Right lobe of liver (tissue), 6 donors: ENCODE data around the gene RSPH6A. TPM values are rescaled to one million over a fixed set of nuclear protein-coding genes. Genes with fewer than 3 reads are reported as not detected.

Source experiments
- ATAC-seq, 4 donors: fragments of 200-7000 bp; cut with Tn5 transposase; one replicate each; pipeline ENCODE4 v1.9.1; 2020; ENCODE audit warnings: mild to moderate bottlenecking in 4 of 4, moderate library complexity in 4 of 4
- DNase-seq, 3 donors: peaks; one replicate each; pipeline ENCODE4 v3.0.0-alpha.2; 2020
- H3K27ac ChIP-seq, 3 donors: fragments of 200-600 bp; one replicate each; pipeline ENCODE4 v1.8.0; 2022
- H3K27me3 ChIP-seq, 2 donors: fragments of 200-600 bp; one replicate each; pipeline ENCODE4 v1.8.0; 2022
- H3K36me3 ChIP-seq, 4 donors: fragments of 200-600 bp; sonication (generic) in 1 of 4; one replicate each; pipeline versions ENCODE4 v1.5.1 to v1.8.0; 2017 to 2022; ENCODE audit warnings: control low read depth in 1 of 4
- H3K4me1 ChIP-seq, 4 donors: fragments of 200-600 bp; sonication (generic) in 1 of 4; one replicate each; pipeline versions ENCODE4 v1.5.1 to v1.8.0; 2017 to 2022; ENCODE audit warnings: control low read depth in 1 of 4
- H3K4me3 ChIP-seq, 3 donors: fragments of 200-600 bp; one replicate each; pipeline ENCODE4 v1.8.0; 2022
- H3K9me3 ChIP-seq, 4 donors: fragments of 200-600 bp; sonication (generic) in 1 of 4; one replicate each; pipeline versions ENCODE4 v1.5.1 to v1.8.0; 2017 to 2022; ENCODE audit warnings: control low read depth in 1 of 4
- CTCF ChIP-seq, 4 donors: fragments of 200-600 bp in 3 of 4; fragments of 450-650 bp in 1 of 4; IDR thresholded peaks; one replicate each; pipeline versions ENCODE4 v1.5.1 to v1.8.0; 2016 to 2022; ENCODE audit warnings: antibody characterized with exemption in 4 of 4, mild to moderate bottlenecking in 2 of 4
- POLR2A ChIP-seq: fragments of 450-650 bp; IDR thresholded peaks from one replicate; pipeline ENCODE4 v1.6.1; 2017; ENCODE audit warnings: antibody characterized with exemption, mild to moderate bottlenecking
- WGBS: methylation state at CpG from one replicate; pipeline ENCODE4 v1.1.6; 2018; ENCODE audit warnings: low coverage, low lambda C conversion rate; ENCODE audit not compliant: insufficient coverage; ENCODE audit errors: missing lambda C conversion rate; 5-methylcytosine and 5-hydroxymethylcytosine counted together
- intact Hi-C, 2 donors: fragments of 100-400 bp; cut with DNase I; formaldehyde crosslinking; loops; one replicate each; pipeline versions ENCODE4 v1.11.2 to v1.14.1; 2022
- total RNA-seq, 6 experiments: library from RNA; depleted of rRNA in 2 of 6; stranded (reverse); fragments of >200 nt in 2 of 6; fragmentation: NEBNext Ultra II Directional in 3 of 6; extraction: Animal tissue kit (Norgen Biotek cat#: 25700) in 3 of 6; gene quantifications; one replicate each; pipeline versions ENCODE4 v1.1.0 to v1.2.4, GENCODE V29; 2016 to 2023
- donor health status: DM: no; HTN: yes; CAD: no.
- donor health status: DM: no; HTN: no; CAD: no.
- donor health status: DM: no; HTN: no; CAD: no.
- donor health status: DM: no; HTN: yes; CAD: no.
- donor health status: DM: no; HTN: yes; CAD: no.

RSPH6A gene
- total RNA-seq, 6 experiments from 2014 or later, result not detected

GRCh38 chr19:45842198-45842597 lies 27.1 kb upstream of the RSPH6A start:
- 90% methylated on average over 3 of the region's 14 CpGs for WGBS
- ATAC-seq, result no peak
- no peak overlapping the region for H3K27ac ChIP-seq
- TF ChIP-seq POLR2A (no peak), CTCF (IDR thresholded peaks at IDR 0.05) (no peak)
- H3K9me3 ChIP-seq, result no peaks in the 10 kb centered on the region
- H3K36me3 ChIP-seq, result peaks cover 0 to 93% (median 43%) of the 10 kb centered on the region in 4 donors
- H3K4me1 ChIP-seq, result no peaks in the 10 kb centered on the region
- intact Hi-C loops, result no loop called here
- DNase-seq, result peak in 1 of 3 donors; percentile 16
- H3K4me3 ChIP-seq, result no peak overlapping the region
- H3K27me3 ChIP-seq, result no peaks in the 10 kb centered on the region

DNA sequence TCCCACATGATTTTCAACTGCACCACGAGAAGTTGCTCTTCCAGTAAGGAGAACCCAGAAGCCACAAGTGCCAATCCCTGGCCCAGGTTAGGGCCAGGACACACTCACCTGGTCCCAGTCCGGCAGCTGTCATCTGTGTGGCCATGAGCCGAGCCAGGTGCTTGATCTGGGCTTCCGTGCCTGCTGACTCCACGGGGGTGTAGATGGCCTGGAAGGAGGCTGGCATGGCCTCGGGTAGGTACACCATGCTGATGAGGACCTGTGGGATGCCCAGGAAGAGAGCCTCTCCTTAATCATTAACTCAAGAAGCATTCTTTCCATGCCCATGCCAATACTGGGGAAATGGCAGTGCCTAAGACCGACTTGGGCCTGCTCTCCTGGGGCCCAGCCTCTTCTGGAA lies 19.9 kb upstream of the RSPH6A start:
- Histone ChIP-seq H3K4me3 (no peak overlapping the region), H3K27ac (no peak overlapping the region), H3K27me3 (no peaks in the 10 kb centered on the region), H3K4me1 (no peaks in the 10 kb centered on the region), H3K36me3 (peaks cover 0 to 94% (median 48%) of the 10 kb centered on the region in 4 donors), H3K9me3 (no peaks in the 10 kb centered on the region)
- 85% methylated on average over 3 of the region's 7 CpGs for WGBS
- intact Hi-C loops, result no loop called here
- DNase-seq (peak in 1 of 3 donors; percentile 37), ATAC-seq (peak in 1 of 4 donors; percentile 27)
- TF ChIP-seq POLR2A (no peak), CTCF (IDR thresholded peaks at IDR 0.05) (no peak)

GRCh38 chr19:45828945-45829344 lies 13.8 kb upstream of the RSPH6A start:
- intact Hi-C loops, result loop anchor here in 1 of 2 donors (10.0 kb wide), 1 partner anchor 186 kb away; no protein-coding TSS in a partner anchor
- no CpG with 5 or more reads among the region's 16 CpGs for WGBS
- Histone ChIP-seq H3K27ac (no peak overlapping the region), H3K4me1 (no peaks in the 10 kb centered on the region), H3K9me3 (no peaks in the 10 kb centered on the region), H3K36me3 (peaks cover 0 to 89% (median 51%) of the 10 kb centered on the region in 4 donors), H3K27me3 (no peaks in the 10 kb centered on the region), H3K4me3 (no peak overlapping the region)
- TF ChIP-seq POLR2A (no peak), CTCF (IDR thresholded peaks at IDR 0.05) (no peak)
- DNase-seq (no peak), ATAC-seq (no peak)

GRCh38 chr19:45828523-45828922 lies 13.4 kb upstream of the RSPH6A start:
- no peaks in the 10 kb centered on the region for H3K27me3 ChIP-seq
- H3K9me3 ChIP-seq, result no peaks in the 10 kb centered on the region
- WGBS, result 89% methylated on average over 9 of the region's 9 CpGs
- no peak for TF ChIP-seq POLR2A
- TF ChIP-seq CTCF (IDR thresholded peaks at IDR 0.05), result no peak
- H3K27ac ChIP-seq, result no peak overlapping the region
- no peak for ATAC-seq
- no peak overlapping the region for H3K4me3 ChIP-seq
- DNase-seq, result no peak
- no peaks in the 10 kb centered on the region for H3K4me1 ChIP-seq
- intact Hi-C loops, result loop anchor here in 1 of 2 donors (10.0 kb wide), 1 partner anchor 186 kb away; no protein-coding TSS in a partner anchor
- H3K36me3 ChIP-seq, result peaks cover 0 to 88% (median 51%) of the 10 kb centered on the region in 4 donors
